Coronary artery (tissue), 2 donors: ENCODE data around the gene PITPNB.

ENCODE experiments used
- DNase-seq: peaks from one replicate; pipeline ENCODE4 v3.0.0-alpha.2; 2017; ENCODE audit warnings: low spot score
- H3K27ac ChIP-seq, 2 donors: fragments of 200-600 bp; sonication (generic); one replicate each; pipeline ENCODE4 v1.5.1; 2016 to 2019
- H3K4me3 ChIP-seq: fragments of 200-600 bp; sonication (generic); 2 replicates; pipeline ENCODE4 v1.5.1; 2016; ENCODE audit warnings: mild to moderate bottlenecking, moderate library complexity
- CTCF ChIP-seq: fragments of 200-600 bp; sonication (generic); IDR thresholded peaks from one replicate; pipeline ENCODE4 v1.5.1; 2019; ENCODE audit warnings: antibody characterized with exemption

Gene PITPNB

GRCh38 chr22:27952779-27953178 is 33.7 kb upstream of the PITPNB start:
- Histone ChIP-seq H3K27ac (no peak overlapping the region), H3K4me3 (no peak overlapping the region)
- no peak for TF ChIP-seq CTCF
- DNase-seq, result no peak

- DNase-seq, result no peak
- TF ChIP-seq CTCF, result no peak
- H3K4me3 ChIP-seq, result no peak overlapping the region
- H3K27ac ChIP-seq, result no peak overlapping the region
Measured at GRCh38 chr22:27952091-27952490, 33.0 kb upstream of the PITPNB start.

GRCh38 chr22:27949421-27949820 is 30.4 kb upstream of the PITPNB start:
- no peak for DNase-seq
- no peak for TF ChIP-seq CTCF
- H3K4me3 ChIP-seq, result no peak overlapping the region
- no peak overlapping the region for H3K27ac ChIP-seq

- Histone ChIP-seq H3K4me3 (no peak overlapping the region), H3K27ac (no peak overlapping the region)
- DNase-seq, result no peak
- no peak for TF ChIP-seq CTCF
Measured at GRCh38 chr22:27948569-27948968, 29.5 kb upstream of the PITPNB start.

GRCh38 chr22:27947448-27947847 is 28.4 kb upstream of the PITPNB start:
- Histone ChIP-seq H3K4me3 (no peak overlapping the region), H3K27ac (no peak overlapping the region)
- no peak for TF ChIP-seq CTCF
- DNase-seq, result no peak

- DNase-seq, result no peak
- no peak for TF ChIP-seq CTCF
- Histone ChIP-seq H3K27ac (no peak overlapping the region), H3K4me3 (no peak overlapping the region)
Measured at GRCh38 chr22:27941143-27941542, 22.1 kb upstream of the PITPNB start.

GRCh38 chr22:27937453-27937852 is 18.4 kb upstream of the PITPNB start:
- no peak for DNase-seq
- no peak overlapping the region for H3K27ac ChIP-seq
- TF ChIP-seq CTCF, result no peak
- no peak overlapping the region for H3K4me3 ChIP-seq
